ENCODE data around the gene FBXL4. TPM values are rescaled to one million over a fixed set of nuclear protein-coding genes. Genes with fewer than 3 reads are reported as not detected.
"Not testable (repeated sequence)": the region's sequence is repeated elsewhere in the genome, so short reads cannot be mapped to it uniquely, and the experiment has no call there.

FBXL4 gene
- total RNA-seq, 2 experiments from 2014 or later = 16.4 to 17.5 TPM

- ChIA-PET CTCF (no interaction called here), POLR2A (no interaction called here)
- no peaks in the 10 kb centered on the region for H3K27me3 Mint-ChIP-seq
- no peak overlapping the region for H3K27ac Mint-ChIP-seq
- TF ChIP-seq, protein P1, sequence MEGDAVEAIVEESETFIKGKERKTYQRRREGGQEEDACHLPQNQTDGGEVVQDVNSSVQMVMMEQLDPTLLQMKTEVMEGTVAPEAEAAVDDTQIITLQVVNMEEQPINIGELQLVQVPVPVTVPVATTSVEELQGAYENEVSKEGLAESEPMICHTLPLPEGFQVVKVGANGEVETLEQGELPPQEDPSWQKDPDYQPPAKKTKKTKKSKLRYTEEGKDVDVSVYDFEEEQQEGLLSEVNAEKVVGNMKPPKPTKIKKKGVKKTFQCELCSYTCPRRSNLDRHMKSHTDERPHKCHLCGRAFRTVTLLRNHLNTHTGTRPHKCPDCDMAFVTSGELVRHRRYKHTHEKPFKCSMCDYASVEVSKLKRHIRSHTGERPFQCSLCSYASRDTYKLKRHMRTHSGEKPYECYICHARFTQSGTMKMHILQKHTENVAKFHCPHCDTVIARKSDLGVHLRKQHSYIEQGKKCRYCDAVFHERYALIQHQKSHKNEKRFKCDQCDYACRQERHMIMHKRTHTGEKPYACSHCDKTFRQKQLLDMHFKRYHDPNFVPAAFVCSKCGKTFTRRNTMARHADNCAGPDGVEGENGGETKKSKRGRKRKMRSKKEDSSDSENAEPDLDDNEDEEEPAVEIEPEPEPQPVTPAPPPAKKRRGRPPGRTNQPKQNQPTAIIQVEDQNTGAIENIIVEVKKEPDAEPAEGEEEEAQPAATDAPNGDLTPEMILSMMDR (IDR thresholded peaks at IDR 0.05) = no peak
- peaks cover 41% of the 10 kb centered on the region for H3K36me3 Mint-ChIP-seq (ENCODE audit: low read depth)
- peaks cover 22% of the 10 kb centered on the region for H3K4me1 Mint-ChIP-seq (ENCODE audit: low read depth)
- no peak for ATAC-seq
- no peak overlapping the region for H3K4me3 Mint-ChIP-seq
- H3K9me3 Mint-ChIP-seq = no peaks in the 10 kb centered on the region
- intact Hi-C loops (cut with micrococcal nuclease) = no loop called here
- no peak for DNase-seq
Measured at GRCh38 chr6:98924647-98925046, 23.1 kb downstream of the FBXL4 start.

DNA sequence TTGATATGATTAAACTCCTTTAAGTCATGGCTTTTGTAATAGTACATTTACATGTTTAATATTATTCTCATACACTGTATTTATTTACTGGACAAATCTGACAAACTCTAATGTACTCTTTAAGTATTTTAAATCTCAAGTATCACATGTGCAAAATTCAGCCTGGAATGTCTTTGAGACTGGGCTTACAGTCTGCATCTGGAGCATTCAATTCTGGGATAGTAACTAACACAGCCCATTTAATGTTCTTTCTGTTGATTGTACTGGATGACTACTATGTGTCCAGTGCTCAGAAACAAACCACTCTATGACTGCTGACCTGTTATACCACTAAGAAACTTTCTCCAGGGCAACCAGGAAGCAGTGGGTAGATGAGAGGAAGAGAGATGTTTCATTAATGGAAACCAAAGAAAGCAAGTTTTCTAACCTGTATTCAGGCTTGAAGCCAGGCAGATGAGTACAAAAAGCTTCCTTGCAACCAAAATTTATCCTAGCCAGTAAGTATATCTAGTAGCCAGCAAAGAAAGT lies 26.8 kb downstream of the FBXL4 start:
- no peak for ATAC-seq
- CTCF ChIA-PET = no interaction called here
- Mint-ChIP-seq H3K27me3 (no peaks in the 10 kb centered on the region), H3K27ac (no peak overlapping the region), H3K9me3 (no peaks in the 10 kb centered on the region), H3K4me1 (ENCODE audit: low read depth) (peaks cover 15% of the 10 kb centered on the region), H3K4me3 (no peak overlapping the region), H3K36me3 (ENCODE audit: low read depth) (peaks cover 35% of the 10 kb centered on the region)
- no peak for DNase-seq
- POLR2A ChIA-PET = interaction anchor here (0.7 kb wide), 1 partner anchor 427 kb away, joined by 3 read pairs; no protein-coding TSS in a partner anchor
- TF ChIP-seq, protein P1 (IDR thresholded peaks at IDR 0.05) = no peak
- intact Hi-C loops (cut with micrococcal nuclease) = no loop called here

DNA sequence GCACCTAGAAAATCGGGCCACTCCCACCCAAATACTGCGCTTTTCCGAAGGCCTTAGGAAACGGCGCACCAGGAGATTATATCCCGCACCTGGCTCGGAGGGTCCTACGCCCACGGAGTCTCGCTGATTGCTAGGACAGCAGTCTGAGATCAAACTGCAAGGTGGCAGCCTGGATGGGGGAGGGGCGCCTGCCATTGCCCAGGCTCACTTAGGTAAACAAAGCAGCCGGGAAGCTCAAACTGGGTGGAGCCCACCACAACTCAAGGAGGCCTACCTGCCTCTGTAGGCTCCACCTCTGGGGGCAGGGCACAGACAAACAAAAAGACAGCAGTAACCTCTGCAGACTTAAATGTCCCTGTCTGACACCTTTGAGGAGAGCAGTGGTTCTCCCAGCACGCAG lies 36.8 kb downstream of the FBXL4 start:
- ATAC-seq; H3K27me3 Mint-ChIP-seq; H3K4me1 Mint-ChIP-seq (ENCODE audit: low read depth); DNase-seq; POLR2A ChIA-PET; H3K9me3 Mint-ChIP-seq; intact Hi-C loops (cut with micrococcal nuclease); H3K27ac Mint-ChIP-seq; H3K4me3 Mint-ChIP-seq: not testable (repeated sequence)
- CTCF ChIA-PET = interaction anchor here (0.7 kb wide), 1 partner anchor 1428 kb away, joined by 3 read pairs; no protein-coding TSS in a partner anchor
- peaks cover 70% of the 10 kb centered on the region for H3K36me3 Mint-ChIP-seq (ENCODE audit: low read depth)

DNA sequence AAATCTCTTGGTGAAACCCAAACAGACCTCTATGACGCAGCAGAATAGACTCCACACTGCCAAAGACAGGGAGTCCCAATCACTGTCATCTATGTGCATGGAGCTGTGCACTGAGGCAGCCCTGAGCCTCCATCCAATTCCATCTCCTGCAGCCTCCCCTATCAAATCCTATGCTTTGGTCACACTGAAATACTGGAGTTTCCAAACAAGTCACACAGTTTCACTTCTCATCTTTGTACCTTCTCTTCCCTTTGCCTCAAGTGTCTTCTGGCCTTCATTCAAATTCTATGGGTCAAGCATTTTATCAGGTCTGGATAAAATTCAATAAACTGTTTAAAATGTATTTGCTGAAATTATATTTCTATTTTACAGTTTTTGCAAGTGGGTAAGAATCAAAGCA lies 38.5 kb downstream of the FBXL4 start:
- H3K9me3 Mint-ChIP-seq = peaks cover 7% of the 10 kb centered on the region

DNA sequence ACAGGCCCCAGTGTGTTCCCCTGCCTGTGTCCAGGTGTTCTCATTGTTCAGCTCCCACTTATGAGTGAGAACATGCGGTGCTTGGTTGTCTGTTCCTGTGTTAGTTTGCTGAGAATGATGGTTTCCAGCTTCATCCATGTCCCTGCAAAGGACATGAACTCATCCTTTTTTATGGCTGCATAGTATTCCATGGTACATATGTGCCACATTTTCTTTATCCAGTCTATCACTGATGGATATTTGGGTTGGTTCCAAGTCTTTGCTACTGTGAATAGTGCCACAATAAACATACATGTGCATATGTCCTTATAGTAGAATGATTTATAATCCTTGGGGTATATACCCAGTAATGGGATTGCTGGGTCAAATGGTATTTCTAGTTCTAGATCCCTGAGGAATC lies 41.4 kb downstream of the FBXL4 start:
- ATAC-seq; H3K27ac Mint-ChIP-seq; intact Hi-C loops (cut with micrococcal nuclease): not testable (repeated sequence)

More for the DNA sequence above, 38.5 kb downstream of the FBXL4 start:
- TF ChIP-seq, protein P1 (IDR thresholded peaks at IDR 0.05) = no peak
- no peaks in the 10 kb centered on the region for H3K4me1 Mint-ChIP-seq (ENCODE audit: low read depth)
- no peak overlapping the region for H3K4me3 Mint-ChIP-seq
- intact Hi-C loops (cut with micrococcal nuclease) = no loop called here
- H3K36me3 Mint-ChIP-seq (ENCODE audit: low read depth) = peaks cover 75% of the 10 kb centered on the region
- no peak overlapping the region for H3K27ac Mint-ChIP-seq
- ChIA-PET CTCF (no interaction called here), POLR2A (no interaction called here)
- DNase-seq = no peak
- H3K27me3 Mint-ChIP-seq = no peaks in the 10 kb centered on the region
- no peak for ATAC-seq

GRCh38 chr6:98905759-98906158 lies 42.0 kb downstream of the FBXL4 start:
- H3K27me3 Mint-ChIP-seq = no peaks in the 10 kb centered on the region
- no peak overlapping the region for H3K4me3 Mint-ChIP-seq
- intact Hi-C loops (cut with micrococcal nuclease) = no loop called here
- TF ChIP-seq, protein P1 (IDR thresholded peaks at IDR 0.05) = no peak
- DNase-seq = no peak
- no peaks in the 10 kb centered on the region for H3K9me3 Mint-ChIP-seq
- H3K36me3 Mint-ChIP-seq (ENCODE audit: low read depth) = peaks cover 64% of the 10 kb centered on the region
- H3K4me1 Mint-ChIP-seq (ENCODE audit: low read depth) = no peaks in the 10 kb centered on the region
- no peak for ATAC-seq
- CTCF ChIA-PET = no interaction called here
- no peak overlapping the region for H3K27ac Mint-ChIP-seq
- POLR2A ChIA-PET = no interaction called here

More for the DNA sequence above, 41.4 kb downstream of the FBXL4 start:
- H3K36me3 Mint-ChIP-seq (ENCODE audit: low read depth) = peaks cover 64% of the 10 kb centered on the region
- H3K4me3 Mint-ChIP-seq; CTCF ChIA-PET; H3K27me3 Mint-ChIP-seq; H3K9me3 Mint-ChIP-seq; DNase-seq; H3K4me1 Mint-ChIP-seq (ENCODE audit: low read depth): not testable (repeated sequence)
- POLR2A ChIA-PET = interaction anchor here (0.5 kb wide), 1 partner anchor 36 kb away, joined by 5 read pairs; no protein-coding TSS in a partner anchor
